GM12892 (cell line): ENCODE measurements around the gene RDH5.

Source experiments
- POLR2A ChIP-seq: IDR thresholded peaks from 2 replicates; pipeline ENCODE4 v1.6.1; 2011; ENCODE audit warnings: low read depth, low read length, control low read depth
- POLR2AphosphoS5 ChIP-seq: IDR thresholded peaks from 2 replicates; pipeline ENCODE4 v1.6.1; 2011; ENCODE audit warnings: low read depth, low read length, control low read depth
- TAF1 ChIP-seq: IDR thresholded peaks from 2 replicates; pipeline ENCODE4 v1.6.1; 2011; ENCODE audit warnings: low read depth, mild to moderate bottlenecking, control low read depth, low read length, borderline replicate concordance

DNA sequence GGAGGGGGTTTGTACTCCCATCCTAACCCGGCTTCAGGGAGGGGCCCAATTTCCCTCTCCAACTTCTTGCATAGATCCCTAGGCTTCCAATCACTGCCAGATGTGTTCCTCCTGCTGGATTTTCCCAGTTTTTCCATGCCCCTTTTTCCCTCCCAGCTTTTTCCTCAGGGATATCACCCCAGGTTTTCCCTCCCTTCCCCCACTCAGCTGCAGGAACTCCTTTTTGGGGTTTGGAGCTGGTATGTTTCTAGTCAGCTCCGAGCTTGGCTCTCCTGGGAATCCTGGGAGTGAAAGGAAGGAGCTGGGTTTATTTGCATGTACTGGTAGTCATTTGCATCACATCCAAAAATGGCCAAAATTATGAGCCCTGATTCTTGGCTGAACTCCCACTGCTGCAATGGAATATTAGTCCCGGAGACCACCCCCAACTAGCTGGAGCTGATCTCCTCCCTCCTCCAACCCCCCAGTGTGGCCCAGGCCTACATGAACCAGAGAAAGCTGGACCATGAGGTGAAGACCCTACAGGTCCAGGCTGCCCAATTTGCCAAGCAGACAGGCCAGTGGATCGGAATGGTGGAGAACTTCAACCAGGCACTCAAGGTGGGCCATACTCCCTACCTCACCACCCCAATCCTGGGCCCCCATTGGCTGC lies 1.4 kb upstream of the RDH5 start:
- no peak for TF ChIP-seq POLR2A
- no peak for TF ChIP-seq POLR2AphosphoS5
- TF ChIP-seq TAF1: no peak
